NB4 (cell line): ENCODE data around the gene SPAG9.

ENCODE experiments used
- CTCF ChIP-seq: IDR thresholded peaks from one replicate; pipeline ENCODE4 v1.5.1; 2012; ENCODE audit warnings: low read depth, low read length
- POLR2A ChIP-seq: IDR thresholded peaks from 2 replicates; pipeline ENCODE4 v1.6.1; 2011; ENCODE audit warnings: mild to moderate bottlenecking; ENCODE audit not compliant: insufficient read length; ENCODE audit errors: extremely low read depth

- no peak for TF ChIP-seq CTCF
- TF ChIP-seq POLR2A, result no peak
Measured at GRCh38 chr17:50966163-50966666, 154.5 kb downstream of the SPAG9 start.
